ENCODE results near the gene MAP3K3.

GRCh38 chr17:63698381-63698885, 76.2 kb downstream of the MAP3K3 start:
- no peak for TF ChIP-seq POLR2A (IDR thresholded peaks at IDR 0.05)
- no peak for TF ChIP-seq CTCF (IDR thresholded peaks at IDR 0.05 in 8 of 11, conservative IDR thresholded peaks at IDR 0.05 in 3 of 11)
